Kidney epithelial cell (primary cell): ENCODE measurements around the gene SCAF1. TPM values are rescaled to one million over a fixed set of nuclear protein-coding genes. Genes with fewer than 3 reads are reported as not detected.

Experiments used
- DNase-seq: peaks from one replicate; pipeline ENCODE4 v3.0.0-alpha.2; 2010; ENCODE audit warnings: low read depth
- H3K27me3 ChIP-seq: 2 replicates; pipeline ENCODE4 v1.6.0; 2011; ENCODE audit warnings: low read length; ENCODE audit not compliant: control insufficient read depth, insufficient read depth
- H3K36me3 ChIP-seq: 2 replicates; pipeline ENCODE4 v1.5.1; 2011; ENCODE audit warnings: low read length; ENCODE audit not compliant: control insufficient read depth, insufficient read depth
- H3K4me3 ChIP-seq: 2 replicates; pipeline ENCODE4 v1.5.1; 2011; ENCODE audit warnings: low read depth, mild to moderate bottlenecking, control low read depth, low read length
- total RNA-seq: library from RNA; depleted of rRNA; stranded (reverse); fragments of >200 nt; gene quantifications from 2 replicates; pipeline ENCODE4 v1.2.3, GENCODE V29; 2015
- TF ChIP-seq, protein P1 (sequence below): IDR thresholded peaks from 2 replicates; pipeline ENCODE4 v1.5.1; 2011; ENCODE audit warnings: mild to moderate bottlenecking, moderate library complexity, low read length, control low read depth, inconsistent platforms; ENCODE audit not compliant: insufficient read depth, poor library complexity, severe bottlenecking

The SCAF1 gene
- total RNA-seq, 1 donor from 2014 or later = 38.9 TPM

DNA sequence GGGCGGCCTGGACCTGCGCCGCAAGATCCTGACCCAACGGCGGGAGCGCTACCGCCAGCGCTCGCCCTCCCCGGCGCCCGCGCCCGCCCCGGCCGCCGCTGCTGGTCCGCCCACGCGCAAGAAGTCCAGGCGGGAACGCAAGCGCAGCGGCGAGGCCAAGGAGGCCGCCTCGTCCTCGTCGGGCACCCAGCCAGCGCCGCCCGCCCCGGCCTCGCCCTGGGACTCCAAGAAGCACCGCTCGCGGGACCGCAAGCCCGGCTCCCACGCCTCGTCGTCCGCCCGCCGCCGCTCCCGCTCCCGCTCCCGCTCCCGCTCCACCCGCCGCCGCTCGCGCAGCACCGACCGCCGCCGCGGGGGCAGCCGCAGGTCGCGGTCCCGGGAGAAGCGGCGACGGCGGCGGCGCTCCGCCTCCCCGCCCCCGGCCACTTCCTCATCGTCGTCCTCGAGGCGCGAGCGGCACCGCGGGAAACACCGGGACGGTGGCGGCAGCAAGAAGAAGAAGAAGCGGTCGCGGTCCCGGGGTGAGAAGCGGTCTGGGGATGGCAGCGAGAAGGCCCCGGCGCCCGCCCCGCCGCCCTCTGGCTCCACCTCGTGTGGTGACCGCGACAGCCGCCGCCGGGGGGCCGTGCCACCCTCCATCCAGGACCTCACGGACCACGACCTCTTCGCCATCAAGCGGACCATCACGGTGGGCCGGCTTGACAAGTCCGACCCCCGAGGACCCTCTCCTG is 10.0 kb downstream of the SCAF1 start:
- no peak for DNase-seq
- Histone ChIP-seq H3K27me3 (no peaks in the 10 kb centered on the region), H3K36me3 (peaks cover 1% of the 10 kb centered on the region), H3K4me3 (no peak overlapping the region)
- TF ChIP-seq, protein P1, sequence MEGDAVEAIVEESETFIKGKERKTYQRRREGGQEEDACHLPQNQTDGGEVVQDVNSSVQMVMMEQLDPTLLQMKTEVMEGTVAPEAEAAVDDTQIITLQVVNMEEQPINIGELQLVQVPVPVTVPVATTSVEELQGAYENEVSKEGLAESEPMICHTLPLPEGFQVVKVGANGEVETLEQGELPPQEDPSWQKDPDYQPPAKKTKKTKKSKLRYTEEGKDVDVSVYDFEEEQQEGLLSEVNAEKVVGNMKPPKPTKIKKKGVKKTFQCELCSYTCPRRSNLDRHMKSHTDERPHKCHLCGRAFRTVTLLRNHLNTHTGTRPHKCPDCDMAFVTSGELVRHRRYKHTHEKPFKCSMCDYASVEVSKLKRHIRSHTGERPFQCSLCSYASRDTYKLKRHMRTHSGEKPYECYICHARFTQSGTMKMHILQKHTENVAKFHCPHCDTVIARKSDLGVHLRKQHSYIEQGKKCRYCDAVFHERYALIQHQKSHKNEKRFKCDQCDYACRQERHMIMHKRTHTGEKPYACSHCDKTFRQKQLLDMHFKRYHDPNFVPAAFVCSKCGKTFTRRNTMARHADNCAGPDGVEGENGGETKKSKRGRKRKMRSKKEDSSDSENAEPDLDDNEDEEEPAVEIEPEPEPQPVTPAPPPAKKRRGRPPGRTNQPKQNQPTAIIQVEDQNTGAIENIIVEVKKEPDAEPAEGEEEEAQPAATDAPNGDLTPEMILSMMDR = no peak

DNA sequence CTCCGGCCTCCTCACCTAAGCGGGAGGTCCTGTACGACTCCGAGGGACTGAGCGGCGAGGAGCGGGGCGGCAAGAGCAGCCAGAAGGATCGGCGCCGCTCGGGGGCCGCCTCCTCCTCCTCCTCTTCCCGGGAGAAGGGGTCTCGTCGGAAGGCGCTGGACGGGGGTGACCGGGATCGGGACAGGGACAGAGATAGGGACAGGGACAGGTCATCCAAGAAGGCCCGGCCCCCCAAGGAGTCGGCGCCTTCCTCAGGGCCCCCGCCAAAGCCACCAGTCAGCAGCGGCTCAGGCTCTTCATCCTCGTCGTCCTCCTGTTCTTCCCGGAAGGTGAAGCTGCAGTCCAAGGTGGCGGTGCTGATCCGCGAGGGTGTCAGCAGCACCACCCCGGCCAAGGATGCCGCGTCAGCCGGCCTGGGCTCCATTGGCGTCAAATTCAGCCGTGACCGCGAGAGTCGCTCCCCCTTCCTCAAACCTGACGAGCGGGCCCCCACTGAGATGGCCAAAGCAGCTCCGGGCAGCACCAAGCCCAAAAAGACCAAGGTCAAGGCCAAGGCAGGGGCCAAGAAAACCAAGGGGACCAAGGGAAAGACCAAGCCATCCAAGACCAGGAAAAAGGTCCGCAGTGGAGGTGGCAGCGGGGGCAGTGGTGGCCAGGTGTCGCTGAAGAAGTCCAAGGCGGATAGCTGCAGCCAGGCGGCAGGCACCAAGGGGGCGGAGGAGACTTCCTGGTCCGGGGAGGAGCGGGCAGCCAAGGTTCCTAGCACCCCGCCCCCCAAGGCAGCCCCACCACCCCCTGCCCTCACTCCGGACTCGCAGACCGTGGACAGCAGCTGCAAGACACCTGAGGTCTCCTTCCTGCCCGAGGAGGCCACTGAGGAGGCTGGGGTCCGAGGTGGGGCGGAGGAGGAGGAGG is 10.8 kb downstream of the SCAF1 start:
- no peak for DNase-seq
- Histone ChIP-seq H3K4me3 (no peak overlapping the region), H3K27me3 (no peaks in the 10 kb centered on the region), H3K36me3 (peaks cover 1% of the 10 kb centered on the region)
- TF ChIP-seq, protein P1 = no peak

DNA sequence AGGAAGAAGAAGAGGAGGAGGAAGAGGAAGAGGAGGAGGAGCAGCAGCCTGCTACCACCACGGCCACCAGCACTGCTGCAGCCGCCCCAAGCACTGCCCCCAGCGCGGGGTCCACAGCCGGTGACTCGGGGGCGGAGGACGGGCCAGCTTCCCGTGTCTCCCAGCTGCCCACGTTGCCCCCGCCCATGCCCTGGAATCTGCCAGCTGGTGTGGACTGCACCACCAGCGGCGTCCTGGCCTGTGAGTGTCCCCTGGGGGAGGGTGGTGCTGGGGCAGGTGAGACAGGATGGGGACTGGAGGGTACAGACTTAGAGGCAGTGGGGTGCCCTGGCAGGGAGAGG is 11.4 kb downstream of the SCAF1 start:
- no peak overlapping the region for H3K4me3 ChIP-seq
- H3K27me3 ChIP-seq = no peaks in the 10 kb centered on the region
- TF ChIP-seq, protein P1 = no peak
- peaks cover 3% of the 10 kb centered on the region for H3K36me3 ChIP-seq
- no peak for DNase-seq

DNA sequence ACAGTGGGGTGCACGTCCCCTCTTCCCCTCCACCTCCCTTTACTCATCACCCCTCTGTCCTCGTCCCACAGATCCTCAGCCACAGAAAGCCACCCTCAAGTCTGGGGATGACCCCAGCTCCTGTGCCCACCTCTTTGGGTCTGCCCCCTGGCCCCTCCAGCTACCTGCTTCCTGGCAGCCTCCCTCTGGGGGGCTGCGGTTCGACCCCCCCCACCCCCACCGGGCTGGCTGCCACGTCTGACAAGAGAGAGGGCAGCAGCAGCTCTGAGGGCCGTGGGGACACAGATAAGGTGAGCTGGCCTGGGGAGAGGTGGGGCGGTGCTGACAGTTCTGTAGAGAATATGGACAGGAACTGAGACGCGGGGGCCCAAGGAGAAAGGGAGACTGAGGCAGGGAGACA is 12.6 kb downstream of the SCAF1 start:
- no peak for DNase-seq
- Histone ChIP-seq H3K36me3 (peaks cover 6% of the 10 kb centered on the region), H3K4me3 (no peak overlapping the region), H3K27me3 (no peaks in the 10 kb centered on the region)
- TF ChIP-seq, protein P1 = no peak

- TF ChIP-seq, protein P1 = no peak
- no peaks in the 10 kb centered on the region for H3K27me3 ChIP-seq
- no peak for DNase-seq
- H3K4me3 ChIP-seq = no peak overlapping the region
- peaks cover 7% of the 10 kb centered on the region for H3K36me3 ChIP-seq
Observed at GRCh38 chr19:49655570-49656455, 13.8 kb downstream of the SCAF1 start.
